NK-92 (cell line): ENCODE data around the gene AUTS2.
"Not testable (repeated sequence)": the region's sequence is repeated elsewhere in the genome, so short reads cannot be mapped to it uniquely, and the experiment has no call there.

Experiments
- DNase-seq: peaks from one replicate; lab custom pipeline; 2025; ENCODE audit not compliant: unreplicated experiment; lab: John Stamatoyannopoulos, UW

The AUTS2 gene

GRCh38 chr7:70270149-70270548 lies 671.9 kb downstream of the AUTS2 start:
- DNase-seq, result no peak

DNA sequence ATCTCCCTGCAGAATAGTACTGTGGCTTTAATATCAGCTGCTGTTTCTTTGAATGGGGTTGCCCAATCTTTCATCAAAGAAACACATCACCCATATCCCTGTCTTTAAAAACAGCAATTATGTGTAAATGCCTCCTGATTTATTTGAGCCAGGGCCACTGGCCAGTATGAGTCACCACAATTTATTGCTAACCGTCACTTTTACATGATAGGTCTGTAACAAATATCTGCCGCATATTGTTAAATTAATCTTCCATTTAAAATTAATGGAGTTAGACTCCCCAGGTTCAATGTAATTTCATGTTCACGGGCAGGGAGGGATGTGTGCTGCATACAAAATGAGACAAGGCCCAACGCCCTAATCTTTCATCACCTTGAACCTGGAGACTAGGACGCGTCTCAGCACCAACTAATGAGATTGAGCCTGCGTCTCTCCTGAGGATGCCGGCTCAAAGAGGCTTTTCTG lies 673.4 kb downstream of the AUTS2 start:
- no peak for DNase-seq

- not testable (repeated sequence) for DNase-seq
Observed at GRCh38 chr7:70275570-70275969, 677.3 kb downstream of the AUTS2 start.

GRCh38 chr7:70285187-70285586 lies 686.9 kb downstream of the AUTS2 start:
- no peak for DNase-seq

- no peak for DNase-seq
Observed at GRCh38 chr7:70285854-70286253, 687.6 kb downstream of the AUTS2 start.

DNA sequence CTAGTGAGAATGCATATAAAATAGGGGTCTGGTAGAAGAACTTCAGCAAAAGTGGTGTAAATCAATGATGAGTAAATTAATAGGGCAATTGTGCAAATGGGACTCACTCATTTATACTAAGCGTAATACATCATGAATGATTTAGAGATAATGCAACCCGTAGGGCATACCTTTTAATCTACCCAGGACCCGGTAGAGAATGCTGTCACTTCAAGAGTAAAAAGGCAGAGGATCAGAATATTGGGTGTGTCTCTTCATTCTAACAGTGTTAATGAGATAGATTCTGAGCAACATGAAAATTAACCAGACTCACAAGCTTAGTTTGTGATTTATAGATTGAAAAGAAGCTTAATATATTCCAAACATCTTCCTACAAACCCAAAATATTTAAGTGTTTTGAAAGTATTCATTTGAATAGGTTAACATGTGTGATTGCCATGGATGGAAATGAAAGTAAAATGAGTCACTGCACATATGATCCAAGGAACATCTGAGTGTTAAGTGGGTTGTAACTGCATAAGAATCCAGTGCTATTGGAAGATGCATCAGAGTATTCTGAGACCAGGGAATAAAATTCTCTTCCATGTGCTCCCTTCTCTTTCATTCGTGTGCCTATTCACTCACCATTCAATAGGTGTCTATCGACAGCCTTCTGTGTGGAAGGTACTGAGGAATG lies 690.6 kb downstream of the AUTS2 start:
- DNase-seq, result no peak

GRCh38 chr7:70292716-70293115 lies 694.4 kb downstream of the AUTS2 start:
- DNase-seq, result no peak

- DNase-seq, result no peak
Observed at GRCh38 chr7:70294211-70294911, 696.1 kb downstream of the AUTS2 start.

- DNase-seq, result no peak
Observed at GRCh38 chr7:70298780-70299471, 700.7 kb downstream of the AUTS2 start.

- no peak for DNase-seq
Observed at GRCh38 chr7:70299472-70299807, 701.2 kb downstream of the AUTS2 start.

DNA sequence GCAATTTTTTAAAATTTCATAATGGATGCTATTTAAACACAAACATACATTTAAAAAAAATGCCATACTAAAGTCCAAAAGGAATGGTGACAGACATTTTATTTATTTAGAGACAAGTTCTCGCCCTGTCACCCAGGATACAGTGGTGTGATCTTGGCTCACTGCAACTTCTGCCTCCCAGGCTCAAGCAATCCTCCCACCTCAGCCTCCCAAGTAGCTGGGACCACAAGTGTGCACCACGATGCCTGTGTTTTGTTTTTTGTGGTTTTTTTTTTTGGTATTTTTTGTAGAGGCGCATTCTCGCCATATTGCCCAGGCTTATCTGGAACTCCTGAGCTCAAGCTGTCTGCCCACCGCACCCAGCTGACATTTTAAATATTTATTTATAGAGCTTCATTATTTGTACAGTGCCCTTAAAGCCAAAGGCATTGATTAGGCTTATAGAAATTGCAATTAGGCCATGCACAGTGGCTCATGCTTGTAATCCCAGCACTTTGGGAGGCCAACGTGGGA lies 703.5 kb downstream of the AUTS2 start:
- no peak for DNase-seq

DNA sequence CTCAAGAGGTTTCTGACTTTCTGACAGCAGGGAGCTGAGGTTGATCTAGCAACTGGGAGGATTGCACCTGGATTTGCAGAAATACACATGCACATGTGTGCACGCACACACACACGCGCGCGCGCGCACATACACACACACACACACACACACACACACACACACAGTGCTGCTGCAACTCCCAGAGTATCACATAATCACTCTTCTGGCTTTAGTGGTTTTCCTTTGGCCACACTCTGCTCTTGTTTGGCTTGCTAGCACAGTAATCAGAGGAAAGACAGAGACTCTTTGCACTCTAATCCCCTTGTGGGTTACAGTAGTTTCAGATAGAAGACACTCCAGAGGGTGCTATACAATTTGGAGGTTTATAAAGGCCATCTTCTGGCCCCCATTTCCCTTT lies 705.0 kb downstream of the AUTS2 start:
- no peak for DNase-seq

GRCh38 chr7:70303780-70304179 lies 705.5 kb downstream of the AUTS2 start:
- DNase-seq, result no peak

GRCh38 chr7:70306173-70306572 lies 707.9 kb downstream of the AUTS2 start:
- DNase-seq, result no peak

DNA sequence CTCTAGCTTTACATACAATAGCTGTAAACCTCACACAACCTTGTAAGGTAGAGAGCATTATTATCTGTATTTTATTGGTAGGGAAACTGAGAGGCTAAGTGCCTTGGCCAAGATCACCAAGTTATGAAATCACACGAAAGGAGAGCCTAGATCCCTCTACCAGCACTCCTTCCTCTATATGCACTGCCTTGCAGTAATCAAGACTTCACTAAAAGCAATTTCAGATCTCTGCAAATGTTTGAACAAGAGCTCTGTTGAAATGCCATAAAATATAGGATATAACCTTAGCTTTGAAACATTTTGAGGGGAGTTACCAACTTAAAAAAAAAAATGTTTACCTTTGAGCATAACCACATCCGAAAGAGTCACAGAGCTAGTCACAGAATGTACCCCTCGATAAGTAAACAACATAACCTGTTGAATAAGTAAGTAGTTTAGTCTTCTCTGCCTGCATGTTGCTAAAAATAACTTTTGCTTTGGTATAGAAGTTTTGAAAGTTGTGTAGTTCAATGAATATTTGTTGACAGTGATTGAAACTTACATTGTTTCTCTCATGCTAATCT lies 709.4 kb downstream of the AUTS2 start:
- DNase-seq, result no peak

- DNase-seq, result no peak
Observed at GRCh38 chr7:70312336-70312735, 714.1 kb downstream of the AUTS2 start.

DNA sequence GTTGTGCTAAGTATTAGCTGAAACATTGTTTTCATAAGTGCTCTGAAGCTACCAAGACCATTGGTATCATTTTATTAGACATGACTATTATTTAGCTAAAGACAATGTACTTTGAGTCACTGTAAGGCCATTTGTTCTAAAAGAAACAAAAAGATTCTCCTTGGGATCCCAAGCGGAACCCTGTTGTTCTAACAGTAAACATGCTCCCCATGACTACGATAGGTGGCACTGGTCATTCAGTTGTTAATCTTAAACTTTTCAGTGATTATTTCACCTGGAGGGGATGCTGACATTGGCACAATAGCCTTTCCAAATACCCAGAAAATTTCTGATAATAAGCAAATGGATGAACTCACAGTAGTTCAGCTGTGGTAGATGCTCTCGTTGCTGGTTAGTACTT lies 715.0 kb downstream of the AUTS2 start:
- DNase-seq, result no peak

DNA sequence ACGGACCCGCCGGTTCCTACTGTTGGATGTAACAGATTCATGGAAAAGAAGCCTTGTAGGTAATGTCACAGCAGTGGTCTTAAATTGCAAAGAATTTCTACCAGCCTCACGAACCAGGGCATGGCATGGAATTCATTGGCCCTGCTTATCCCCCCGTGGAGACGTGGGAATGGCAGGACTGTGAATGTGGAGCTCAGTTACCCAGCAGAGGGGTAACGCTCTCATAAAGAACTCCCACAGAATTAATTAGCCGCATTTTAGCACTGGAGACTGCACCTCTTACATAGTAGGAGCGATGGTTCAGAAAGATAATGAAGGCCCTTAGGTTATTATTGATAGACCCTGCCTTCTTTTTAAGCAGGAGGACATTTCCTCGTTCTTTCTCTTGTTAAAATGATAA lies 715.4 kb downstream of the AUTS2 start:
- DNase-seq, result no peak

DNA sequence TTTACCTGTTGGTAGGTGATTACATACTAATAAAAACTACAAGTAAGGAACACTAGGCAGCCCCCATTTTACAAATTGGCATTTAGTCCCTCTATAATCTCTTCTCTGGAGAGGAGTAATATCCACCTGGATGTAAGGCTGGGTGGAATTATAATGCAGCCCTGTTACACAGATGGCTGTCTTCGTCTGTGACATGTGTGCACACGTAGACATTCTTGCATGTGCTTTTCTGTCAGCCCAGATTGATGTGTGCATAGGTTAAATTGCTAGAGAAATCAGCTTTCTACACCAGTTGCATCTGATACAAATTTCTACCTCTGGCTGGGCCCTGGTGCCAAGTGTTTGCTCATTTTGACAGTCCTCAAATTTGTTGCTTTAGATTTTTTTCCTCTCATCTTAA lies 715.9 kb downstream of the AUTS2 start:
- DNase-seq, result no peak

DNA sequence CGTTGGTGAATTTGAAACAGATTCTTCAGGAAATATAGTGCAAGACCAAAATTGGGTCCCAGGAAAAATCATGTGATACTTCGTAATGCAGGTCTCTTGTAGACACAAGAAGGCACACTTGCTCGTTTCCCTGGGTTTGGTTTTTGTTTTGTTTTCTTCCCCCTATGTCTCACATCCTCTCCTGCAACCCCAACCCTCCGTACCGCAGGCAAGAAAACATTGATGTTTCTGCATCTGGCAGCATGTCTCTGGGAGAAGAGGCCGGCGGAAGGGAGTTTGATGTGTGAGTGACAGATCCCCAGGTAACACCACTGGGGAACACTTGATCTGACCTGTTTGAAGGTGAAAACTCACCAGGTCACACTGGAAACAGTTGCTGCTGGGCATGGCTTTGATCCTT lies 718.5 kb downstream of the AUTS2 start:
- DNase-seq, result no peak

- no peak for DNase-seq
Observed at GRCh38 chr7:70317356-70317755, 719.1 kb downstream of the AUTS2 start.

GRCh38 chr7:70318511-70318910 lies 720.2 kb downstream of the AUTS2 start:
- DNase-seq, result no peak
